Fibroblast of the aortic adventitia (primary cell): ENCODE results near the gene UGT2A3. TPM values are rescaled to one million over a fixed set of nuclear protein-coding genes. Genes with fewer than 3 reads are reported as not detected.

Experiments used
- DNase-seq: peaks from one replicate; pipeline ENCODE4 v3.0.0-alpha.2; 2010; ENCODE audit warnings: low read depth
- H3K4me3 ChIP-seq: 2 replicates; pipeline ENCODE4 v1.5.1; 2011; ENCODE audit warnings: low read depth, mild to moderate bottlenecking, control low read depth, low read length, moderate library complexity
- CTCF ChIP-seq: IDR thresholded peaks from 2 replicates; pipeline ENCODE4 v1.5.1; 2011; ENCODE audit warnings: mild to moderate bottlenecking, low read length, control low read depth, inconsistent platforms; ENCODE audit not compliant: insufficient read depth
- total RNA-seq: library from RNA; depleted of rRNA; stranded (reverse); fragments of >200 nt; gene quantifications from 2 replicates; pipeline ENCODE4 v1.2.3, GENCODE V29; 2012; ENCODE audit warnings: low replicate concordance

The UGT2A3 gene
- total RNA-seq, 1 donor: not detected

GRCh38 chr4:68905598-68905938, 46.0 kb downstream of the UGT2A3 start:
- no peak for DNase-seq
- TF ChIP-seq CTCF: no peak
- H3K4me3 ChIP-seq: peak overlapping the region; percentile 29

GRCh38 chr4:68904786-68905185, 46.8 kb downstream of the UGT2A3 start:
- H3K4me3 ChIP-seq: no peak overlapping the region
- peak; percentile 12 for DNase-seq
- no peak for TF ChIP-seq CTCF

- TF ChIP-seq CTCF: no peak
- no peak overlapping the region for H3K4me3 ChIP-seq
Measured at GRCh38 chr4:68896749-68897148, 54.9 kb downstream of the UGT2A3 start.

GRCh38 chr4:68895561-68896198, 55.9 kb downstream of the UGT2A3 start:
- no peak for TF ChIP-seq CTCF
- no peak overlapping the region for H3K4me3 ChIP-seq
- DNase-seq: peak; percentile 60

More at GRCh38 chr4:68896749-68897148, 54.9 kb downstream of the UGT2A3 start:
- no peak for DNase-seq

GRCh38 chr4:68892861-68893260, 58.7 kb downstream of the UGT2A3 start:
- H3K4me3 ChIP-seq: no peak overlapping the region
- TF ChIP-seq CTCF: no peak
- no peak for DNase-seq

- DNase-seq: peak; percentile 28
- peak overlapping the region; percentile 10 for H3K4me3 ChIP-seq
- TF ChIP-seq CTCF: no peak
Measured at GRCh38 chr4:68891678-68892077, 59.9 kb downstream of the UGT2A3 start.

- DNase-seq: no peak
- TF ChIP-seq CTCF: no peak
- H3K4me3 ChIP-seq: no peak overlapping the region
Measured at GRCh38 chr4:68885545-68885944, 66.1 kb downstream of the UGT2A3 start.
